ENCODE results near the gene CTNNB1. TPM values are rescaled to one million over a fixed set of nuclear protein-coding genes. Genes with fewer than 3 reads are reported as not detected.
A peak's percentile ranks its signal among the peaks of the same experiment; 100 is the strongest.

The CTNNB1 gene
- total RNA-seq, 2 experiments from 2014 or later, result 131 to 132 TPM

DNA sequence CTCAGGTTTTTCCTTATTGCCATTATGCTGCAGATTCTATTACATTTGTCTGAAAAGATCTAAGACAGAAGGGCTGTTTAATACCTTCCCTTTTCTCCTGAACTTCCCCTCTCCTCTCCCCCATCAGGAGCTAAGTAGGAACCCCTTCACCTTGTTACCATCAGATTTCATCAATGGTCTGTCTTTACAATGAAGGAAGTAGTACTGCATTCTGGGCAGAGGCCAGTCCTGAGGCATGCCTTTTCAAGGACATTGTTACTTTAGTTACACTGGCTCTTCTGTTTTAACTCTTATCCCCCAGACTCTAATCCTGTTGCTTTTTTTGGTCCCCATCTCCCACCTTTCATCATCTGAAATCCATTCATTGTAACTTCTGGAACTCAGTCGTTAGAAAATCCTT is 8.1 kb downstream of the CTNNB1 start:
- intact Hi-C loops (cut with micrococcal nuclease), result loop anchor here (10.0 kb wide), 1 partner anchor 753 kb away; the partner anchor contains the start of gene RPL14
- peaks cover 5% of the 10 kb centered on the region for H3K36me3 Mint-ChIP-seq
- H3K4me1 Mint-ChIP-seq (ENCODE audit: low read depth), result peaks cover 79% of the 10 kb centered on the region
- CTCF ChIA-PET, result no interaction called here
- no peaks in the 10 kb centered on the region for H3K27me3 Mint-ChIP-seq
- H3K27ac Mint-ChIP-seq, result no peak overlapping the region
- POLR2A ChIA-PET, result interaction anchor here (1.8 kb wide), 1 partner anchor 8 kb away, joined by 7 read pairs; the partner anchor contains the start of gene CTNNB1
- H3K9me3 Mint-ChIP-seq, result no peaks in the 10 kb centered on the region
- no peak overlapping the region for H3K4me3 Mint-ChIP-seq
- DNase-seq, result no peak

- POLR2A ChIA-PET, result interaction anchor here (0.7 to 1.8 kb wide), 3 partner anchors 8 to 16 kb away, joined by 3 to 7 read pairs (median 3); partner anchors contain the start of gene CTNNB1
Measured at GRCh38 chr3:41208507-41209220, 9.4 kb downstream of the CTNNB1 start.

DNA sequence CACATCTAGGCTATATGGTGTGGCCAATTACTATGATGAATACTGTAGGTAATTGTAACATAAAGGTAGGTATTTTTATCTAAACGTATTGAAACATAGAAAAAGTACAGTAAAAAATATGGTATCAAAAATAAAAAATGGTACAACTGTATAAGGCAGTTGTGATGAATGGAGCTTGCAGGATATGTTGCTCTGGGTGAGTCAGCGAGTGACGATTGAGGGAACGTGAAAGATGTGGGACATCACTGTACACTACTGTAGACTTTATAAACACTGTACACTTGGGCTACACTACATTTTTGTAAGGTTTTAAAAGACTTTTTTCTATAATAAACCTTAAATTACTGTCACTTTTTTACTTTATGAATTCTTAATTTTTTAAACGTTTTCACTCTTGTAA is 10.3 kb downstream of the CTNNB1 start:
- DNase-seq, result no peak
- Mint-ChIP-seq H3K4me1 (ENCODE audit: low read depth) (peaks cover 82% of the 10 kb centered on the region), H3K4me3 (no peak overlapping the region), H3K36me3 (peaks cover 5% of the 10 kb centered on the region), H3K27me3 (no peaks in the 10 kb centered on the region), H3K27ac (no peak overlapping the region), H3K9me3 (no peaks in the 10 kb centered on the region)
- intact Hi-C loops (cut with micrococcal nuclease), result loop anchor here (10.0 kb wide), 1 partner anchor 755 kb away; the partner anchor contains the start of gene RPL14
- ChIA-PET CTCF (interaction anchor here (1.2 kb wide), 1 partner anchor 10 kb away, joined by 3 read pairs; the partner anchor contains the start of gene CTNNB1), POLR2A (interaction anchor here (1.0 to 1.1 kb wide), 2 partner anchors 9 to 10 kb away, joined by 3 to 4 read pairs; partner anchors contain the start of gene CTNNB1)

More at GRCh38 chr3:41208507-41209220, 9.4 kb downstream of the CTNNB1 start:
- Mint-ChIP-seq H3K4me3 (no peak overlapping the region), H3K36me3 (peaks cover 5% of the 10 kb centered on the region), H3K9me3 (no peaks in the 10 kb centered on the region), H3K4me1 (ENCODE audit: low read depth) (peaks cover 82% of the 10 kb centered on the region), H3K27me3 (no peaks in the 10 kb centered on the region), H3K27ac (no peak overlapping the region)
- no peak for DNase-seq
- CTCF ChIA-PET, result interaction anchor here (1.2 kb wide), 1 partner anchor 9 kb away, joined by 3 read pairs; the partner anchor contains the start of gene CTNNB1
- intact Hi-C loops (cut with micrococcal nuclease), result loop anchor here (10.0 kb wide), 1 partner anchor 754 kb away; the partner anchor contains the start of gene RPL14

DNA sequence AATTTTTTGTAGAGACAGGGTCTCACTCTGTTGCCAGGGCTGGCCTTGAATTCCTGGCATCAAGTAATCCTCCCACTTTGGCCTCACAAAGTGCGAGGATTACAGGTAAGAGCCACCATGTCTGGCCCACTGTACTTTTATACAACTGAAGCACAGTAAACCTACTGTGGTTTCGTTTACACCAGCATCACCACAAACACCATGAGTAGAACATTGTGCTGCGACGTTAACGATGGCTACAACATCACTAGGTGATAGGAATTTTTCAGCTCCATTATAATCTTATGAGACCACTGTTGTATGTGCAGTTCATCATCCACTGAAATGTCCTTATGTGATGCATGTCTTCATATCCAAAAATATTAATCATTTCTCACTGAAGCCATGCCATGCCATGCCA is 11.7 kb downstream of the CTNNB1 start:
- intact Hi-C loops (cut with micrococcal nuclease), result no loop called here
- H3K36me3 Mint-ChIP-seq, result peaks cover 5% of the 10 kb centered on the region
- POLR2A ChIA-PET, result interaction anchor here (0.7 to 1.0 kb wide), 2 partner anchors 12 to 645 kb away, joined by 3 read pairs; partner anchors contain the start of gene CTNNB1
- H3K9me3 Mint-ChIP-seq, result no peaks in the 10 kb centered on the region
- no peaks in the 10 kb centered on the region for H3K27me3 Mint-ChIP-seq
- H3K27ac Mint-ChIP-seq, result no peak overlapping the region
- DNase-seq, result no peak
- CTCF ChIA-PET, result interaction anchor here (0.7 kb wide), 1 partner anchor 176 kb away, joined by 3 read pairs; no protein-coding TSS in a partner anchor
- H3K4me1 Mint-ChIP-seq (ENCODE audit: low read depth), result peaks cover 81% of the 10 kb centered on the region
- H3K4me3 Mint-ChIP-seq, result no peak overlapping the region

- H3K4me1 Mint-ChIP-seq (ENCODE audit: low read depth), result peaks cover 80% of the 10 kb centered on the region
- POLR2A ChIA-PET, result interaction anchor here (2.2 kb wide), 1 partner anchor 13 kb away, joined by 10 read pairs; the partner anchor contains the start of gene CTNNB1
- no peak overlapping the region for H3K4me3 Mint-ChIP-seq
- intact Hi-C loops (cut with micrococcal nuclease), result no loop called here
- H3K27ac Mint-ChIP-seq, result no peak overlapping the region
- no peaks in the 10 kb centered on the region for H3K9me3 Mint-ChIP-seq
- H3K27me3 Mint-ChIP-seq, result no peaks in the 10 kb centered on the region
- no peak for DNase-seq
- H3K36me3 Mint-ChIP-seq, result peaks cover 5% of the 10 kb centered on the region
- CTCF ChIA-PET, result no interaction called here
Measured at GRCh38 chr3:41212088-41212487, 12.8 kb downstream of the CTNNB1 start.

DNA sequence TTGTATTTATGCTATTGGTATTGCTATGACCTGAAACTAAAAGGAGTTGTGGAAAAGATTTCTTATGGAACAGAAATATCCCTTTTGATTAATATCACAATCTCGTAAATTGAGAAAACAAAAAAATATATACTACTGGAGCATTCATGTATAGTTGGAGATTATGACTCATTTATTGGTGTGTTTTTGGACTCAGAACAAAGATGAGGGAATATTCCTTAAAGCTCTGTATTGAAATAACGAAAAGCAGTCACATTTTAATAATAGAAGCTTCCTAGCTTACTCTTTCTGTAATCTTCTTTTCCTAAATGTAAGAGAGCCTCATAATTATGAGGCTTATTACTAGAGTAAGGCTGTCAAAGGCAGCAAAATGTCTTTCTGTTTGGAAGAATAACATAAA is 14.3 kb downstream of the CTNNB1 start:
- no peak overlapping the region for H3K4me3 Mint-ChIP-seq
- POLR2A ChIA-PET, result interaction anchor here (1.3 to 2.2 kb wide), 2 partner anchors 9 to 15 kb away, joined by 3 to 10 read pairs; partner anchors contain the start of gene CTNNB1
- H3K4me1 Mint-ChIP-seq (ENCODE audit: low read depth), result peaks cover 77% of the 10 kb centered on the region
- H3K27me3 Mint-ChIP-seq, result no peaks in the 10 kb centered on the region
- H3K36me3 Mint-ChIP-seq, result peaks cover 5% of the 10 kb centered on the region
- no peaks in the 10 kb centered on the region for H3K9me3 Mint-ChIP-seq
- no peak overlapping the region for H3K27ac Mint-ChIP-seq
- CTCF ChIA-PET, result interaction anchor here (0.8 to 1.3 kb wide), 3 partner anchors 11 to 977 kb away, joined by 3 to 6 read pairs (median 3); partner anchors contain the start of gene CTNNB1
- no peak for DNase-seq
- intact Hi-C loops (cut with micrococcal nuclease), result no loop called here

GRCh38 chr3:41216422-41216821 is 17.1 kb downstream of the CTNNB1 start:
- Mint-ChIP-seq H3K36me3 (no peaks in the 10 kb centered on the region), H3K4me1 (ENCODE audit: low read depth) (peaks cover 87% of the 10 kb centered on the region), H3K27ac (no peak overlapping the region), H3K9me3 (no peaks in the 10 kb centered on the region), H3K27me3 (no peaks in the 10 kb centered on the region), H3K4me3 (no peak overlapping the region)
- POLR2A ChIA-PET, result interaction anchor here (2.1 kb wide), 1 partner anchor 17 kb away, joined by 9 read pairs; the partner anchor contains the start of gene CTNNB1
- intact Hi-C loops (cut with micrococcal nuclease), result no loop called here
- DNase-seq, result no peak
- CTCF ChIA-PET, result no interaction called here

GRCh38 chr3:41216993-41217392 is 17.7 kb downstream of the CTNNB1 start:
- intact Hi-C loops (cut with micrococcal nuclease), result no loop called here
- peaks cover 87% of the 10 kb centered on the region for H3K4me1 Mint-ChIP-seq (ENCODE audit: low read depth)
- DNase-seq, result no peak
- H3K4me3 Mint-ChIP-seq, result no peak overlapping the region
- H3K27me3 Mint-ChIP-seq, result no peaks in the 10 kb centered on the region
- no peaks in the 10 kb centered on the region for H3K9me3 Mint-ChIP-seq
- H3K36me3 Mint-ChIP-seq, result no peaks in the 10 kb centered on the region
- POLR2A ChIA-PET, result interaction anchor here (1.0 kb wide), 1 partner anchor 16 kb away, joined by 3 read pairs; no protein-coding TSS in a partner anchor
- CTCF ChIA-PET, result no interaction called here
- H3K27ac Mint-ChIP-seq, result peak overlapping the region; percentile 13

DNA sequence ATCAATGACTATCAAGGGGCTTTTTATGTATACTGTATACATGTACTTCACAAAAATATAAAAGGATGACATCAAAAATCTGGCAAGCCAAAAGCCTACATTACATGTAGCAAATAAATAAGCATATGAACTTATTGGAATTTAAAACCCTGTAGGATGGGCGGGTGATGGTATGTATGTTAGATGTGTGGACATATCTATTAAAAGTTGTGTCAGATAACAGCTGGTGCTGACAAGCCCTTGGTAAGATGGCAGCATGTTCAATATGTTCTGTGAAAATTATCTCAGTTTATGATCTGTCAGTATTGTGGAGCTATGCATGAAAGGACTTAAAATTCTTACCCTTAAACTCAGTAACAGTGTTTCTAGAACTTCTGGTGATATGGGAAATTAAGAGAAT is 20.1 kb downstream of the CTNNB1 start:
- ChIA-PET POLR2A (no interaction called here), CTCF (no interaction called here)
- H3K27me3 Mint-ChIP-seq, result no peaks in the 10 kb centered on the region
- no peak overlapping the region for H3K4me3 Mint-ChIP-seq
- no peak for DNase-seq
- H3K27ac Mint-ChIP-seq, result no peak overlapping the region
- intact Hi-C loops (cut with micrococcal nuclease), result no loop called here
- no peaks in the 10 kb centered on the region for H3K9me3 Mint-ChIP-seq
- H3K4me1 Mint-ChIP-seq (ENCODE audit: low read depth), result peaks cover 72% of the 10 kb centered on the region
- peaks cover 2% of the 10 kb centered on the region for H3K36me3 Mint-ChIP-seq

DNA sequence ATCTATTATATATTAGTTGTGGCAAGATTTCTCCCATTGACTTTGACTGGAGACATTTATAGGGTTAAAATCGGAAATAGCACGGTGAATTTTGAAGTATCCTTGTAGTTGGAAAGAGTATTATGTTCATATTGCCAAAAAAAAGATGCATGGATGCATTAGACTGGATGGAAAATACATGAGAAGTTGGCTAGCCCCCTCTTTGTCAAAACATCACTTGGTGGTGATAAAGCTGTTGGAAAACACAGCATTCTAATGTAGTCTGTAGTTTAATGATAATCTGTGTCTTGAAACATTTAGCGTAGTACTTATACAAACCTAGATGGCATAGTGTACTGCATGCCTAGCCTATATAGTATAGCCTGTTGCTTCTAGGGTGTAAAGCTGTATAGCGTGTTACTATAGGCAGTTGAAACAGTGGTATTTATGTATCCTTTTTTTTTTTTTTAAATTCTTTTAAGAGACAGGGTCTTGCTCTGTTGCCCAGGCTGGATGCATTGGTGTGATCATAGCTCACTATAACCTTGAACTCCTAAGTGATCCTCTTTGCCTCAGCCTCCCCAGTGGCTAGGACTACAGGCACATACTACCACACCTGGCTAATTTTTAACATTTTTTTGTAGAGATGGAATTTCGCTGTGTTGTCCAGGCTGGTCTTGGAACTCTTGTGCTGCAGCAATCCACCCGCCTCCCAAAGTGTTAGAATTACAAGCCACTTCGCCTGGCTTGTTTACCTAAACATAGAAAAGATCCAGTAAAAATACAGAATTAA is 21.8 kb downstream of the CTNNB1 start:
- intact Hi-C loops (cut with micrococcal nuclease), result no loop called here
- H3K36me3 Mint-ChIP-seq, result peaks cover 19% of the 10 kb centered on the region
- peak overlapping the region; percentile 2 for H3K27ac Mint-ChIP-seq
- no peaks in the 10 kb centered on the region for H3K9me3 Mint-ChIP-seq
- ChIA-PET POLR2A (no interaction called here), CTCF (no interaction called here)
- no peaks in the 10 kb centered on the region for H3K27me3 Mint-ChIP-seq
- no peak overlapping the region for H3K4me3 Mint-ChIP-seq
- peaks cover 61% of the 10 kb centered on the region for H3K4me1 Mint-ChIP-seq (ENCODE audit: low read depth)
- no peak for DNase-seq

DNA sequence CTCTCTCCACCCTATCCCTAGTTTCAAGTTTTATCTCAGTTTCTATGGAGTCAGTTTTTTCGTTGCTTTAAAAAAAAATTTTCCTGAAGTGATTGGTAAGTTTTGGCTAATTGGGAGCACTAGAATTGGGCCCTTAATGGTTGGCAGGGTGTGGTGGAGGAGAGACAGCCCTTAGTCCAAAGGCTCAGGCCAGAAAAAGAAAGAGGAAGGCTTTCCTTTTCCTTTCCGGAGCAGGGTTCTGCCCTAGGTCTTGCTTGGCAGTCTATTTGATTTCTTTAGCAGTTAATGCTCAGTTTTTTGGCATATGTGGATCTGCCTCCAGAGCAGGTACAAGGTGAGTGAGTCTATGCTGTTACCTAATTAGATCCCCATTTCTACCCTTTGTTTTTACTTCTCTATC is 22.7 kb downstream of the CTNNB1 start:
- no peaks in the 10 kb centered on the region for H3K9me3 Mint-ChIP-seq
- POLR2A ChIA-PET, result interaction anchor here (1.3 kb wide), 1 partner anchor 23 kb away, joined by 6 read pairs; the partner anchor contains the start of gene CTNNB1
- CTCF ChIA-PET, result no interaction called here
- H3K4me1 Mint-ChIP-seq (ENCODE audit: low read depth), result peaks cover 59% of the 10 kb centered on the region
- H3K36me3 Mint-ChIP-seq, result peaks cover 28% of the 10 kb centered on the region
- peak overlapping the region; percentile 54 for H3K27ac Mint-ChIP-seq
- H3K27me3 Mint-ChIP-seq, result no peaks in the 10 kb centered on the region
- no peak overlapping the region for H3K4me3 Mint-ChIP-seq
- DNase-seq, result no peak
- intact Hi-C loops (cut with micrococcal nuclease), result no loop called here

DNA sequence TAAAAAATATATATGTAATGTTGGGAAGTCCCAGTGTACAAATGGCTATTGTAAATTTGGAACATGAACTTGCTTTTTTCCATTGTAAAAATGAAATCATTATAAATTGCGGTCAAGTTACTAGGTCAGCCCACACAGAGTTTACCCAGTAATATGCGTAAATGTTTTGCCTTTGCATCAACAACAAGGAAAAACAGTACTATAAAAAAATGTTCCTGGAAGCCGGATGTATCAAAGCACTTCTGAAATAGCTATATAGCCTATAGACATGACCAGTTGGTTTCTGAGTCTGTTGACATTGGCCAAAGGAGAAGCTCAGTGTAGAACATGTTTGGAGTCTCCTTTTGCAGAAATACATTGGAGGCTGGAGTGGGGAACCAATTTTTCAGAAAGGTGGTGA is 23.2 kb downstream of the CTNNB1 start:
- no peaks in the 10 kb centered on the region for H3K9me3 Mint-ChIP-seq
- H3K4me1 Mint-ChIP-seq (ENCODE audit: low read depth), result peaks cover 57% of the 10 kb centered on the region
- POLR2A ChIA-PET, result interaction anchor here (1.3 kb wide), 1 partner anchor 24 kb away, joined by 6 read pairs; the partner anchor contains the start of gene CTNNB1

More for the DNA sequence above, 23.2 kb downstream of the CTNNB1 start:
- intact Hi-C loops (cut with micrococcal nuclease), result no loop called here
- Mint-ChIP-seq H3K27me3 (no peaks in the 10 kb centered on the region), H3K4me3 (no peak overlapping the region), H3K36me3 (peaks cover 28% of the 10 kb centered on the region), H3K27ac (peak overlapping the region; percentile 38)
- CTCF ChIA-PET, result no interaction called here
- DNase-seq, result no peak
